Measurements from ENCODE around the gene PPP4R3C.

DNA sequence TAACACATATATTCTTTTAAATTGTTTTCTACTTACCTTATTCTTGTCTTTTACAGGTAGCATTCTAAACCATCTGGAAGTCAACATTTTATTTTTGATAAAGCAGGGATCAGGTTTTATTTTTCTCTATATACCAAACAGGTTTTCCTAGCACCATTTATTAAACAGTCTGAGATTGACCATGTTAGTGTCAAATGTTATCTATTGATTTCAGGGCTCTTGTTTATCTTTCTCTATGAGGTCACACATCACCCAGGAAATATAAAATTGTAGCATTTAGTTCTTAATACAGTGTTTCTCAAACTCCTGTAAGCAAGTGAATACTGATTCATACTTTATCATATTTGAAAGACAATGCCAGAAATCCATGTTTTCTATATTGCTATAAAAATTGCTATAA, 28.1 kb downstream of the PPP4R3C start:
- TF ChIP-seq GATA2 (IDR thresholded peaks at IDR 0.05; ENCODE audit: low read depth, low read length), result no peak
- no peak for TF ChIP-seq GATA3 (IDR thresholded peaks at IDR 0.05; ENCODE audit: low read depth, low read length)
